ENCODE measurements around the gene PKLR. TPM values are rescaled to one million over a fixed set of nuclear protein-coding genes. Genes with fewer than 3 reads are reported as not detected.

Gene PKLR
- total and polyA plus RNA-seq, 2 of the 4 experiments (the other 2 are of a cell fraction), result 0.03 TPM; not detected in 1

- Histone ChIP-seq H3K14ac (replicated peaks; ENCODE audit: low read depth, low read length) (no peak overlapping the region), H3K9me1 (ENCODE audit: insufficient read depth, low read length) (peaks cover 5% of the 10 kb centered on the region), H4K91ac (ENCODE audit: insufficient read depth, low read depth, low read length) (no peak overlapping the region), H3K4me1 (ENCODE audit: control insufficient read depth, insufficient read depth, low read length) (peaks cover 1% of the 10 kb centered on the region), H3K27ac (ENCODE audit: insufficient read depth, low read length) (no peak overlapping the region), H3K18ac (ENCODE audit: low read depth, low read length) (no peak overlapping the region), H4K20me1 (ENCODE audit: insufficient read depth, low read length) (no peaks in the 10 kb centered on the region; the same call in 1 of the 2 replicates), H3K23ac (ENCODE audit: low read depth, low read length) (no peak overlapping the region), H3K4me2 (ENCODE audit: low read depth, low read length) (peak overlapping the region; percentile 23; the same call in 1 of the 2 replicates), H3K4me3 (ENCODE audit: insufficient read depth, low read depth, low read length) (no peak overlapping the region), H2AFZ (replicated peaks; ENCODE audit: low read length, poor library complexity) (no peak overlapping the region), H4K8ac (ENCODE audit: low read depth in 2 of 2, low read length in 2 of 2) (no peak overlapping the region), H3K27me3 (ENCODE audit: control insufficient read depth, insufficient read depth, low read length) (no peaks in the 10 kb centered on the region), H4K5ac (ENCODE audit: low read depth, low read length) (no peak overlapping the region), H2BK20ac (ENCODE audit: low read depth, low read length) (no peak overlapping the region), H3K36me3 (ENCODE audit: control insufficient read depth, insufficient read depth, low read length) (no peaks in the 10 kb centered on the region), H2AK5ac (ENCODE audit: low read depth, low read length) (no peak overlapping the region), H3K4ac (ENCODE audit: low read depth, low read length) (no peak overlapping the region), H3K79me1 (ENCODE audit: low read depth in 1 of 2, low read length in 2 of 2) (peaks cover 0 to 12% of the 10 kb centered on the region in 2 experiments; a peak in 2 of 4 replicates), H2BK120ac (ENCODE audit: low read depth, low read length) (no peak overlapping the region), H3K56ac (ENCODE audit: extremely low read depth, insufficient read depth, low read length) (no peak overlapping the region), H2AK9ac (replicated peaks; ENCODE audit: low read depth, low read length, poor library complexity) (no peak overlapping the region), H2BK15ac (ENCODE audit: low read depth, low read length) (no peak overlapping the region), H3K9ac (ENCODE audit: low read depth, low read length) (no peak overlapping the region), H3K9me3 (ENCODE audit: control insufficient read depth, insufficient read depth, low read length) (no peaks in the 10 kb centered on the region), H2BK5ac (ENCODE audit: low read depth, low read length, poor library complexity, severe bottlenecking) (no peak overlapping the region)
- dilution Hi-C loops (cut with HindIII; ENCODE audit: low sequenced_read_pairs, unreplicated experiment) (no loop called here), in situ Hi-C loops (cut with MboI; ENCODE audit: low sequenced_read_pairs) (loop anchor here (5.0 kb wide), 1 partner anchor 39 kb away; no protein-coding TSS in a partner anchor), intact Hi-C loops (cut with micrococcal nuclease) (loop anchor here (5.0 kb wide), 1 partner anchor 314 kb away; no protein-coding TSS in a partner anchor)
- WGBS, 2 experiments (ENCODE audit: extremely low coverage in 2 of 2, insufficient read length in 1 of 2), result 50% methylated on average over 4 of the region's 10 CpGs; no CpG with 5 or more reads in 1 of the 2 experiments
- ATAC-seq (ENCODE audit: low read depth) (no peak), DNase-seq (peak; percentile 14)
- POLR2A ChIA-PET (ENCODE audit: unreplicated experiment), result no interaction called here
- BruUV-seq (replicated peaks), result no TSS peak
- CTCF ChIA-PET, result no interaction called here
- TF ChIP-seq SMC3 (IDR thresholded peaks at IDR 0.05; ENCODE audit: low read depth, low read length) (no peak), POLR2A (IDR thresholded peaks at IDR 0.05; ENCODE audit: low read depth, low read length) (no peak), CEBPB (IDR thresholded peaks at IDR 0.05; ENCODE audit: low read depth, low read length) (no peak), BHLHE40 (IDR thresholded peaks at IDR 0.05; ENCODE audit: low read depth, low read length) (no peak), USF2 (IDR thresholded peaks at IDR 0.05; ENCODE audit: low read depth, low read length) (no peak), FOS (IDR thresholded peaks at IDR 0.05; ENCODE audit: low read depth, low read length) (no peak), CHD1 (IDR thresholded peaks at IDR 0.05; ENCODE audit: low read depth, low read length) (no peak), RCOR1 (IDR thresholded peaks at IDR 0.05; ENCODE audit: insufficient replicate concordance, low read length) (no peak), MAZ (IDR thresholded peaks at IDR 0.05; ENCODE audit: borderline replicate concordance, low read depth, low read length) (no peak), MXI1 (IDR thresholded peaks at IDR 0.05; ENCODE audit: borderline replicate concordance, low read depth, low read length) (no peak)
- TF ChIP-seq, protein P1, sequence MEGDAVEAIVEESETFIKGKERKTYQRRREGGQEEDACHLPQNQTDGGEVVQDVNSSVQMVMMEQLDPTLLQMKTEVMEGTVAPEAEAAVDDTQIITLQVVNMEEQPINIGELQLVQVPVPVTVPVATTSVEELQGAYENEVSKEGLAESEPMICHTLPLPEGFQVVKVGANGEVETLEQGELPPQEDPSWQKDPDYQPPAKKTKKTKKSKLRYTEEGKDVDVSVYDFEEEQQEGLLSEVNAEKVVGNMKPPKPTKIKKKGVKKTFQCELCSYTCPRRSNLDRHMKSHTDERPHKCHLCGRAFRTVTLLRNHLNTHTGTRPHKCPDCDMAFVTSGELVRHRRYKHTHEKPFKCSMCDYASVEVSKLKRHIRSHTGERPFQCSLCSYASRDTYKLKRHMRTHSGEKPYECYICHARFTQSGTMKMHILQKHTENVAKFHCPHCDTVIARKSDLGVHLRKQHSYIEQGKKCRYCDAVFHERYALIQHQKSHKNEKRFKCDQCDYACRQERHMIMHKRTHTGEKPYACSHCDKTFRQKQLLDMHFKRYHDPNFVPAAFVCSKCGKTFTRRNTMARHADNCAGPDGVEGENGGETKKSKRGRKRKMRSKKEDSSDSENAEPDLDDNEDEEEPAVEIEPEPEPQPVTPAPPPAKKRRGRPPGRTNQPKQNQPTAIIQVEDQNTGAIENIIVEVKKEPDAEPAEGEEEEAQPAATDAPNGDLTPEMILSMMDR (conservative IDR thresholded peaks at IDR 0.05; ENCODE audit: low read depth, low read length), result no peak
Measured at GRCh38 chr1:155278689-155279160, 22.5 kb downstream of the PKLR start.
